ENCODE measurements around the gene AP4E1.

- TF ChIP-seq ZNF426 (tag by site-specific recombination; IDR thresholded peaks at IDR 0.05) (no peak), ZNF23 (tag by site-specific recombination; IDR thresholded peaks at IDR 0.05; ENCODE audit: borderline replicate concordance) (no peak), ZNF274 (IDR thresholded peaks at IDR 0.05; ENCODE audit: low read length) (no peak), ZNF274 (tag by site-specific recombination; IDR thresholded peaks at IDR 0.05; ENCODE audit: borderline replicate concordance) (no peak), CTCF (tag by site-specific recombination; IDR thresholded peaks at IDR 0.05) (no peak), HOXA7 (CRISPR knock-in tag; IDR thresholded peaks at IDR 0.05; ENCODE audit: borderline replicate concordance) (no peak), PRDM10 (tag by site-specific recombination; IDR thresholded peaks at IDR 0.05) (no peak), ZNF664 (tag by site-specific recombination; IDR thresholded peaks at IDR 0.05) (no peak), GLIS1 (tag by site-specific recombination; IDR thresholded peaks at IDR 0.05) (no peak), AEBP2 (tag by site-specific recombination; IDR thresholded peaks at IDR 0.05; ENCODE audit: borderline replicate concordance) (no peak), ZNF639 (tag by site-specific recombination; IDR thresholded peaks at IDR 0.05) (no peak), ZBTB11 (tag by site-specific recombination; conservative IDR thresholded peaks at IDR 0.05; ENCODE audit: low read depth) (no peak)
These were observed 47.7 kb upstream of the AP4E1 start for GRCh38 chr15:50860824-50861223.
